IgD-negative memory B cell (primary cell): ENCODE results near the gene ANAPC4. TPM values are rescaled to one million over a fixed set of nuclear protein-coding genes. Genes with fewer than 3 reads are reported as not detected.
"Not testable (repeated sequence)": the region's sequence is repeated elsewhere in the genome, so short reads cannot be mapped to it uniquely, and the experiment has no call there.

ENCODE experiments used
- H3K27ac Mint-ChIP-seq, 3 donors: one replicate each; pipeline ENCODE4 v1.8.0; 2020 to 2022; ENCODE audit warnings: mild to moderate bottlenecking in 3 of 3, mixed read lengths in 3 of 3, moderate library complexity in 1 of 3
- H3K27me3 Mint-ChIP-seq: one replicate; pipeline ENCODE4 v1.8.0; 2021; ENCODE audit warnings: mixed read lengths
- H3K36me3 Mint-ChIP-seq: one replicate; pipeline ENCODE4 v1.8.0; 2020; ENCODE audit warnings: mild to moderate bottlenecking, mixed read lengths
- H3K4me1 Mint-ChIP-seq, 3 donors: one replicate each; pipeline ENCODE4 v1.8.0; 2020 to 2022; ENCODE audit warnings: mixed read lengths in 3 of 3, mild to moderate bottlenecking in 1 of 3
- H3K4me3 Mint-ChIP-seq, 4 donors: one replicate each; pipeline ENCODE4 v1.8.0; 2020 to 2022; ENCODE audit warnings: mild to moderate bottlenecking in 4 of 4, mixed read lengths in 4 of 4, moderate library complexity in 3 of 4
- H3K9me3 Mint-ChIP-seq, 3 donors: one replicate each; pipeline ENCODE4 v1.8.0; 2020 to 2021; ENCODE audit warnings: mixed read lengths in 3 of 3, mild to moderate bottlenecking in 1 of 3
- polyA plus RNA-seq: library from polyadenylated mRNA; unstranded; fragments of 300-500 nt; fragmentation: Illumina TruSeq; gene quantifications from one replicate; pipeline ENCODE4 v1.2.3, GENCODE V29; 2021

ANAPC4 gene
- 19.4 TPM for polyA plus RNA-seq

DNA sequence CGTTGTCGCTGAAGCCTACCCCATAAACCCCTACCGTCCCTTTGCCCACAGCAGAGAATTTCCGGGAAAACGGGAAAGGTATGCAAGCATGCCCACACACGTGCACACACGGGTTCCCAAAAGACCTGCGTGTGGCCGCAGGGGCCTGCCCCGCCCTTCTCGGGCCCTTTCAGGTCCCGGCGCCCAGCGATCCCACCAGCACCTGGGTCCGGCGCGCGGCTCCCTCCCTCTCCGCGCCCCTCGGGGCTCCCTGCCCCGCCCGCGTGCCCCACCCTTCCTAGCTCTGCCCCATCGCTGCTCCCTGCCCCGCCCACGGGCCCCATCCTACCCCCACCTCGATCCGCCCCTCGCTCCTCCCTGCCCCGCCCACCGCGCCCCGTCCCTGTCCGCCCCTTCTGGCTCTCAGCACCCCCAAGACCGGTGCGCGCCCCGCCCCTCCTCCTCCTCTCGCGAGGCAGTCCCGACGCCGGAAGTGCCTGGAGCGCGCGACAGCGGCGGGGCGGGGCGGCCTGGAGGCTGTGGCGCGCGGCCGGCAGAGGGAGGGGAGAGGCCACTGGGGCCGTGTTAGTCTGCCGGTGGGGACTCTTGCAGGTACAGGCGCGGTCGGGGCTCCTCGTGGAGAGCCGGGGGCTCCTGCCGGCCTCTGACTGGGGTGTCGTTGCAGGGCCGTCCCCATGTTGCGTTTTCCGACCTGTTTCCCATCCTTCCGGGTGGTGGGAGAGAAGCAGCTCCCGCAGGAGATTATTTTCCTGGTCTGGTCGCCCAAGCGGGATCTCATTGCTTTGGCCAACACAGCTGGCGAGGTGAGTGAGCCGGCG lies at the start of gene ANAPC4:
Gene ANAPC4, plus strand, starts transcription at position 510 of the 818 bp plus-strand sequence. Its CDS starts 165 bp downstream, at position 675.
- Mint-ChIP-seq H3K36me3 (no peaks in the 10 kb centered on the region), H3K9me3 (no peaks in the 10 kb centered on the region), H3K27me3 (no peaks in the 10 kb centered on the region), H3K4me1 (peaks cover 3 to 4% (median 4%) of the 10 kb centered on the region in 3 donors), H3K4me3 (peak within 1 kb of the TSS in 2 of 4 donors; percentile 89 to 96), H3K27ac (peak within 1 kb of the TSS in 2 of 3 donors; percentile 79 to 86)

- H3K9me3 Mint-ChIP-seq, H3K27ac Mint-ChIP-seq, H3K27me3 Mint-ChIP-seq: not testable (repeated sequence)
- Mint-ChIP-seq H3K36me3 (peaks cover 11% of the 10 kb centered on the region), H3K4me1 (peaks cover 6 to 12% (median 9%) of the 10 kb centered on the region in 3 donors), H3K4me3 (peak overlapping the region in 1 of 4 donors; percentile 17)
Observed at GRCh38 chr4:25328463-25328862, 48.6 kb upstream of the ANAPC4 start.

- H3K4me3 Mint-ChIP-seq: no peak overlapping the region
- peaks cover 13% of the 10 kb centered on the region for H3K36me3 Mint-ChIP-seq
- H3K9me3 Mint-ChIP-seq: no peaks in the 10 kb centered on the region
- H3K27ac Mint-ChIP-seq: peak overlapping the region in 1 of 3 donors; percentile 96
- no peaks in the 10 kb centered on the region for H3K27me3 Mint-ChIP-seq
- H3K4me1 Mint-ChIP-seq: peaks cover 6 to 9% (median 8%) of the 10 kb centered on the region in 3 donors
Observed at GRCh38 chr4:25330335-25330734, 46.7 kb upstream of the ANAPC4 start.

- no peaks in the 10 kb centered on the region for H3K9me3 Mint-ChIP-seq
Observed at GRCh38 chr4:25330905-25331808, 45.9 kb upstream of the ANAPC4 start.

GRCh38 chr4:25343671-25344070 lies 33.4 kb upstream of the ANAPC4 start:
- peaks cover 8% of the 10 kb centered on the region for H3K36me3 Mint-ChIP-seq
- no peaks in the 10 kb centered on the region for H3K9me3 Mint-ChIP-seq
- no peak overlapping the region for H3K4me3 Mint-ChIP-seq
- no peaks in the 10 kb centered on the region for H3K27me3 Mint-ChIP-seq
- peaks cover 0 to 4% (median 1%) of the 10 kb centered on the region in 3 donors for H3K4me1 Mint-ChIP-seq
- no peak overlapping the region for H3K27ac Mint-ChIP-seq

More at GRCh38 chr4:25330905-25331808, 45.9 kb upstream of the ANAPC4 start:
- peak overlapping the region; percentile 28 to 89 (median 70) for H3K4me3 Mint-ChIP-seq
- peaks cover 9% of the 10 kb centered on the region for H3K36me3 Mint-ChIP-seq
- peak overlapping the region in 2 of 3 donors; percentile 12 to 96 for H3K27ac Mint-ChIP-seq
- no peaks in the 10 kb centered on the region for H3K27me3 Mint-ChIP-seq
- peaks cover 6 to 9% (median 8%) of the 10 kb centered on the region in 3 donors for H3K4me1 Mint-ChIP-seq

DNA sequence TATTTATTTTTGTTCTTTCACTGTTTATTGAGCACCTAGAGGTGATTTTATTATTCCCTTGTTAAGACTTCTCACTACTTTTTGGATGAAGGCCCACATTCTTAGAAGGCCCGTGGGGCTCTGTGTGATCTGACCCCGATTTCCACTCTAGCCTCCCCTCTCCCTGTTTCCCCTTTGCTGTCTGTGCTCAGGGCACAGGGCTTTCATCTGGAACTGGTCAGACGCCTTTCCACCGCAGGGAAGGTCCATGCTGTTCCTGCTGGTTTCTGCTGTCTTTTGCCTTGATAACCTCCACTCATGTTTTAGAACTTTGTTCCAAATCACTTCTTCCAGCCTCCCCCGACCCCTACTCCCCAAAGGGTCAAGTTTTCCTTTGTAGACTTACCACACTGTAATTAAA lies 31.3 kb upstream of the ANAPC4 start:
- Mint-ChIP-seq H3K9me3 (no peaks in the 10 kb centered on the region), H3K27me3 (no peaks in the 10 kb centered on the region), H3K27ac (no peak overlapping the region), H3K4me3 (no peak overlapping the region), H3K36me3 (peaks cover 8% of the 10 kb centered on the region), H3K4me1 (peaks cover 0 to 4% (median 1%) of the 10 kb centered on the region in 3 donors)

DNA sequence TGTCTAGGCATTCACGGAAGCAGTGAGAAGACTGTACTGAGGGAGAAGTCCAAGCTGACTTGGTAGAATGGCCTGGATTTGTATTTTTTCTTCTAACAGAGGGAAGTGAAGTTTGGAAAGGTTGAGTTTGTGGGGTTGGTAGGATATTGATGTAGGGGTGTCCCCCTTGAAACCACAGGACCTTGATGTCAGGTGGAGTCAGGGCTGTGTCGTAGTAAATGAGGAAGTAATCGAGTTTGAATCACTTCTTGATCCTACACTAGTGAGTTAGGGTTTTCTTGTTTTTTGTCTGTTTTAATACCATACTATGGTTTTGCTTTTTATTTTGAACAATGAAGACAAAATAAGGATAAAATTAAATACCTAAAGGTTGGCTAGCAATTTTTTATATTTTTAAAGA lies 30.1 kb upstream of the ANAPC4 start:
- Mint-ChIP-seq H3K4me3 (no peak overlapping the region), H3K27me3 (no peaks in the 10 kb centered on the region), H3K27ac (peak overlapping the region in 1 of 3 donors; percentile 33), H3K4me1 (peaks cover 0 to 4% (median 1%) of the 10 kb centered on the region in 3 donors), H3K9me3 (no peaks in the 10 kb centered on the region), H3K36me3 (peaks cover 10% of the 10 kb centered on the region)

DNA sequence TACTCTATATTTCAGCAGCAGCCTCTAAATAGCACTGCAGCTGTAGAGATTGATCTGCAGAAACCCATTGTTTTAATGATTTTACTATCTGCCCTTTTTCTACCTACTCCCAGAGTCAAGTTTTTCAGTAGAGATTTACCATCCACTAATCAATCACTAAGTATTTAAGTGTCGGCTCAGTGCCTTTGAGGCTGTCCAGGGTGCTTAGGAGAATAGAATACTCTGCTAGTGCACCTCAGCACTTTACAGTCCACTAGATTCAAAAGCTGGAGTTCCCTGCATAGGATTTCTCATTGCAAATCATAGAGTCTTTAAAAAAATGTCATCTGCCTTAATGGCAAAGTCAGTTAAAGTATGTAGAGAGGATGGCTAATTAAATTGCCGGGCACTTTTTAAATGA lies 29.6 kb upstream of the ANAPC4 start:
- Mint-ChIP-seq H3K4me1 (peaks cover 0 to 4% (median 1%) of the 10 kb centered on the region in 3 donors), H3K4me3 (no peak overlapping the region), H3K27me3 (no peaks in the 10 kb centered on the region), H3K36me3 (peaks cover 10% of the 10 kb centered on the region), H3K27ac (no peak overlapping the region), H3K9me3 (no peaks in the 10 kb centered on the region)

- Mint-ChIP-seq H3K4me3 (no peak overlapping the region), H3K36me3 (peaks cover 10% of the 10 kb centered on the region), H3K9me3 (no peaks in the 10 kb centered on the region), H3K4me1 (peaks cover 0 to 4% (median 1%) of the 10 kb centered on the region in 3 donors), H3K27ac (no peak overlapping the region), H3K27me3 (no peaks in the 10 kb centered on the region)
Observed at GRCh38 chr4:25347971-25348370, 29.1 kb upstream of the ANAPC4 start.

DNA sequence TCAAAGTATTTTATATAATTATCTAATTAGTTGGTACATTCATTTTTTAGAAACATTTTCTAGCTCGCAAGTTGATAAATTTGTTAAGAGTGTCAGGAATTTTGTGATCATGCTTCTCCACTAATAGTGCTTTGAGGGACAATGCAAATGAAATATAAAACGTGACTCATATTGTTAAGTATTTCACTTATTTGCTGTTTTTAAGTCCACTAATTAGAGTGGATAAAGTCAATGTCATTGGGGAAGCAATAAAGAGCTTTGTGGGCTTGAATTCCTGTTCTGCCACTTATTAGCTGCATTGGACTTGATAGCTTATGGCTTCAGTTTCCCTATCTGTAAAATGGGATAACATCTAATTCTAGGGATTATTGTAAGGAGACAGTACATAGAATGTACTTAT lies 26.5 kb upstream of the ANAPC4 start:
- H3K9me3 Mint-ChIP-seq: no peaks in the 10 kb centered on the region
- H3K4me3 Mint-ChIP-seq: no peak overlapping the region
- peaks cover 8% of the 10 kb centered on the region for H3K36me3 Mint-ChIP-seq
- peaks cover 0 to 4% (median 1%) of the 10 kb centered on the region in 3 donors for H3K4me1 Mint-ChIP-seq
- H3K27me3 Mint-ChIP-seq: no peaks in the 10 kb centered on the region
- H3K27ac Mint-ChIP-seq: no peak overlapping the region

DNA sequence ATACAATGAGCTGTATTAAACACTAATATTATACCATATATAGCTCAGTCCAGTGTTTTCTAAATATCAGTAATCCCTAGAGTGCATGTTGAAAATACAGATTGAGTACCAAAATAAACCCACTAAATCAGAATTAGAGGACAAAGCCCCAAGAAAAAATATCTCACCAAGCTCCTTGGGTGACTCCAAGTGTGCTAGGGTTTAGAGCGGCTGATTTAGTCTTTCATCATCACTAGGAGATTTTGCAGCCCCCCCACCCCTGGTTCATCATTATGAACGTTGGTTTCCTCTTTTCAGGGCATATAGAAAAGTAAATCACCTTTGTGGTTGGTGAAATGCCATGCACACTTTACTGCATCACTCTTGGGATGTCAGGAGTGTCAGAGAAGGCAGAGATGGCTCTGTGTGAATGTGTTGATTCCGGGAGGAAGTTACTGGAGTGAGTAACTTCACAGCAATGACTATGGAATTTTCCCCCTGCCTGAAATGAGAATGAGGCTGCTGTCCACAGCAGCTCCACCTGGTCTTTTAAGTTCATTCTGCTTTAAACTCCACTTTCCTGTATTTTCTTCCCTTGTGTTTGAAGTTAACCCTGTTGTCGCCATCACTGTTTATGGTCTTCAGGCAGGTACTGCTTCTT lies 25.2 kb upstream of the ANAPC4 start:
- Mint-ChIP-seq H3K4me3 (no peak overlapping the region), H3K36me3 (peaks cover 6% of the 10 kb centered on the region), H3K27me3 (no peaks in the 10 kb centered on the region), H3K27ac (no peak overlapping the region), H3K4me1 (peaks cover 0 to under 1% (median 0%) of the 10 kb centered on the region in 3 donors), H3K9me3 (no peaks in the 10 kb centered on the region)

GRCh38 chr4:25356068-25356467 lies 21.0 kb upstream of the ANAPC4 start:
- Mint-ChIP-seq H3K36me3 (peaks cover 15% of the 10 kb centered on the region), H3K27me3 (no peaks in the 10 kb centered on the region), H3K4me3 (no peak overlapping the region), H3K4me1 (no peaks in the 10 kb centered on the region), H3K27ac (no peak overlapping the region), H3K9me3 (peaks cover 2 to 4% (median 3%) of the 10 kb centered on the region in 3 donors)

DNA sequence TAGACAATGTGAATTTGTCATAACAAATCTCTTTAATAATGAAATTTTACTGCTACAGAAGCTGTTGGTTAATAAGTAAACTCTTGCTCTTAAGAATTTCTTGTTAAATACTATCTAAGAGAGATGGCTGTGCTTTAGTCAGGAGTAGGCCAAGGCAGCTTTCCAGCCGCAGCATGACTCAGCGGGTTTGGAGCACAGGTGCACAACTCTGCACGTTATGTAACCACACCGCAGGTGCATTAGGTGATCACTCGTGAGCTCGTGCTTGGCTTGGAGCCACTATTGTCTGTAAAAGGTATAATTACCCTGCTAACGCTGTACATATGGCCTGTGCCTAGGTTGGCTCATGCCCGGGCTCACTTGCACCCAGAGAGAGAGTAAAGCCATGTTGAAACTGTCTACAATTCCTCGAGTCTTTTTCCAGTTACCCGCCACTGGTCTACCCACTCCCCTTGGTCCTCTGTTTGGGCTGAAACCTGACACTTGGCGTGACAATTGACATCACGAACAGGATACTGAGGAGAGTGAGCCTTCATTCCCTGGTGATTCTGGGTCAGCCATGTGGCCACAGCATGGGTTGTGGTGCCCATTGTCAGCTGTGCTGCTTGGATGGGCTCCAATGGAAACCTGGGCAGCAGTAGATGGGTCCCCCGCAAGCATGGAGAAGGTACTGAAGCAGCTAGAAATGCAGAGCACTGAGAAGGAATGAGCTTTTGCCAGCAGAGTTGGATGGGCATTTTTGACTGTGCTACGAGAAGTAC lies 18.4 kb upstream of the ANAPC4 start:
- no peak overlapping the region for H3K27ac Mint-ChIP-seq
- peaks cover 2 to 4% (median 3%) of the 10 kb centered on the region in 3 donors for H3K9me3 Mint-ChIP-seq
- peaks cover 17% of the 10 kb centered on the region for H3K36me3 Mint-ChIP-seq
- H3K27me3 Mint-ChIP-seq: no peaks in the 10 kb centered on the region
- H3K4me3 Mint-ChIP-seq: no peak overlapping the region
- H3K4me1 Mint-ChIP-seq: no peaks in the 10 kb centered on the region

DNA sequence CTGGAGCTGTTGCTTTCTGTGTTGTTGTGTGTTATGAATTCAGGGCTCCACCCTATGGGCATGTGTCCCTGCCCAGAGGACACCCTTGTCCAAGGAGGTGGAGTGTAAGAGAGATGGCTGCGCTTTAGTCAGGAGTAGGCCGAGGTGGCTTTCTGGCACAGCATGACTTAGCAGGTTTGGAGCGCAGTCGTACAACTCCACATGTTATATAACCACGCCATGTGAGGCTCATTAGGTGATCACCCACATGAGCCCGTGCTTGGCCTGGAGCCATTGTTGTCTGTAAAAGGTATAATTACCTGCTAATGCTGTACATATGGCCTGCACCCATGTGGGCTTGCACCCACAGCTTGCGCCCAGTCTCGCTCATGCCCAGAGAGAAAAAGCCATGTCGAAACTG lies 15.8 kb upstream of the ANAPC4 start:
- Mint-ChIP-seq H3K4me3 (no peak overlapping the region), H3K9me3 (peaks cover 2 to 4% (median 3%) of the 10 kb centered on the region in 3 donors), H3K4me1 (no peaks in the 10 kb centered on the region), H3K27me3 (no peaks in the 10 kb centered on the region), H3K36me3 (peaks cover 15% of the 10 kb centered on the region), H3K27ac (no peak overlapping the region)
